Mesendoderm (in vitro differentiated cells): ENCODE results near the gene BEND3. TPM values are rescaled to one million over a fixed set of nuclear protein-coding genes. Genes with fewer than 3 reads are reported as not detected.
"Not testable (repeated sequence)": the region's sequence is repeated elsewhere in the genome, so short reads cannot be mapped to it uniquely, and the experiment has no call there.

Experiments
- DNase-seq: peaks from one replicate; pipeline ENCODE4 v3.0.0; 2013
- H2AK5ac ChIP-seq: 2 replicates; pipeline ENCODE4 v1.6.1; 2013; ENCODE audit warnings: low read length, inconsistent platforms
- H2BK120ac ChIP-seq: 2 replicates; pipeline ENCODE4 v1.6.1; 2013; ENCODE audit warnings: low read depth, mild to moderate bottlenecking, low read length, moderate library complexity, mixed read lengths
- H2BK15ac ChIP-seq: replicated peaks from 2 replicates; pipeline ENCODE4 v1.6.1; 2013; ENCODE audit warnings: low read depth, mild to moderate bottlenecking, moderate library complexity
- H2BK5ac ChIP-seq: 2 replicates; pipeline ENCODE4 v1.6.1; 2013; ENCODE audit warnings: low read length, inconsistent platforms
- H3K18ac ChIP-seq: 2 replicates; pipeline ENCODE4 v1.6.1; 2013; ENCODE audit warnings: mild to moderate bottlenecking, low read length, mixed read lengths
- H3K23ac ChIP-seq: one replicate; pipeline ENCODE4 v1.6.1; 2013; ENCODE audit warnings: low read length
- H3K27ac ChIP-seq: 2 replicates; pipeline ENCODE4 v1.5.1; 2013; ENCODE audit warnings: low read depth, mild to moderate bottlenecking, inconsistent platforms, low read length, moderate library complexity
- H3K27me3 ChIP-seq: 2 replicates; pipeline ENCODE4 v1.6.1; 2013; ENCODE audit warnings: low read length, control low read depth, mild to moderate bottlenecking, inconsistent platforms; ENCODE audit not compliant: insufficient read depth, poor library complexity
- H3K36me3 ChIP-seq: 2 replicates; pipeline ENCODE4 v1.6.1; 2013; ENCODE audit warnings: low read length, inconsistent platforms; ENCODE audit not compliant: control insufficient read depth, insufficient read depth
- H3K4ac ChIP-seq: one replicate; pipeline ENCODE4 v1.6.1; 2013; ENCODE audit warnings: low read depth, mild to moderate bottlenecking, low read length, moderate library complexity
- H3K4me1 ChIP-seq: 2 replicates; pipeline ENCODE4 v1.6.1; 2013; ENCODE audit warnings: low read depth, low read length, inconsistent platforms; ENCODE audit not compliant: control insufficient read depth
- H3K4me2 ChIP-seq: 2 replicates; pipeline ENCODE4 v1.6.1; 2013; ENCODE audit warnings: low read length
- H3K4me3 ChIP-seq: 2 replicates; pipeline ENCODE4 v1.5.1; 2013; ENCODE audit warnings: mild to moderate bottlenecking, low read length
- H3K56ac ChIP-seq: one replicate; pipeline ENCODE4 v1.6.1; 2013; ENCODE audit warnings: low read length
- H3K79me1 ChIP-seq: 2 replicates; pipeline ENCODE4 v1.6.1; 2013; ENCODE audit warnings: low read length, inconsistent platforms
- H3K79me2 ChIP-seq: 2 replicates; pipeline ENCODE4 v1.6.1; 2013; ENCODE audit warnings: mild to moderate bottlenecking, low read length; ENCODE audit not compliant: control insufficient read depth, insufficient read depth
- H3K9ac ChIP-seq: 2 replicates; pipeline ENCODE4 v1.6.1; 2013; ENCODE audit warnings: low read length, inconsistent platforms
- H4K5ac ChIP-seq: one replicate; pipeline ENCODE4 v1.6.1; 2013; ENCODE audit warnings: low read length
- H4K8ac ChIP-seq: one replicate; pipeline ENCODE4 v1.6.1; 2013; ENCODE audit warnings: low read depth, mild to moderate bottlenecking, control low read depth, low read length, moderate library complexity
- WGBS: extraction: QIAGEN DNeasy Blood & Tissue Kit; methylation state at CpG from one replicate; pipeline ENCODE4 v1.1.7; 2013; ENCODE audit warnings: low lambda C conversion rate, missing lambda C conversion rate; ENCODE audit not compliant: insufficient coverage; ENCODE audit errors: extremely low coverage; 5-methylcytosine and 5-hydroxymethylcytosine counted together
- small RNA-seq: library from polyadenylated mRNA; stranded (forward); fragments of <200 nt; extraction: miRNeasy Mini kit (QIAGEN cat#:217004); gene quantifications from one replicate; pipeline ENCODE3, GENCODE V24; 2013; ENCODE audit not compliant: insufficient read depth

The BEND3 gene

GRCh38 chr6:107021446-107022185, 93.7 kb downstream of the BEND3 start:
- Histone ChIP-seq H4K5ac (no peak overlapping the region), H3K27me3 (no peaks in the 10 kb centered on the region), H3K18ac (no peak overlapping the region)

GRCh38 chr6:107020239-107020638, 95.1 kb downstream of the BEND3 start:
- DNase-seq: no peak
- Histone ChIP-seq H2BK15ac (no peak overlapping the region), H2BK120ac (no peak overlapping the region), H3K18ac (no peak overlapping the region), H3K36me3 (no peaks in the 10 kb centered on the region), H3K27ac (no peak overlapping the region), H3K4me2 (no peak overlapping the region), H3K4me3 (no peak overlapping the region), H4K8ac (no peak overlapping the region), H2AK5ac (no peak overlapping the region), H3K9ac (no peak overlapping the region), H2BK5ac (no peak overlapping the region), H3K23ac (no peak overlapping the region), H3K79me2 (no peaks in the 10 kb centered on the region), H3K4me1 (no peaks in the 10 kb centered on the region), H3K27me3 (no peaks in the 10 kb centered on the region), H3K79me1 (no peaks in the 10 kb centered on the region), H3K4ac (no peak overlapping the region), H4K5ac (no peak overlapping the region), H3K56ac (no peak overlapping the region)
- WGBS: no CpG with 5 or more reads among the region's 4 CpGs

More at GRCh38 chr6:107021446-107022185, 93.7 kb downstream of the BEND3 start:
- no peak overlapping the region for H2BK120ac ChIP-seq
- no CpG with 5 or more reads among the region's 1 CpG for WGBS
- no peaks in the 10 kb centered on the region for H3K36me3 ChIP-seq
- H3K4me2 ChIP-seq: no peak overlapping the region
- DNase-seq: no peak
- no peak overlapping the region for H3K9ac ChIP-seq
- H4K8ac ChIP-seq: no peak overlapping the region
- no peak overlapping the region for H2BK5ac ChIP-seq
- no peak overlapping the region for H2BK15ac ChIP-seq
- no peak overlapping the region for H3K4me3 ChIP-seq
- no peaks in the 10 kb centered on the region for H3K4me1 ChIP-seq
- H3K79me1 ChIP-seq: no peaks in the 10 kb centered on the region
- no peak overlapping the region for H3K23ac ChIP-seq
- no peak overlapping the region for H3K4ac ChIP-seq
- no peaks in the 10 kb centered on the region for H3K79me2 ChIP-seq
- H3K27ac ChIP-seq: no peak overlapping the region
- no peak overlapping the region for H3K56ac ChIP-seq
- no peak overlapping the region for H2AK5ac ChIP-seq

GRCh38 chr6:107019628-107020027, 95.7 kb downstream of the BEND3 start:
- H3K27me3 ChIP-seq, H3K27ac ChIP-seq: not testable (repeated sequence)

GRCh38 chr6:107019047-107019446, 96.3 kb downstream of the BEND3 start:
- no peak overlapping the region for H4K5ac ChIP-seq
- H3K79me2 ChIP-seq: no peaks in the 10 kb centered on the region
- H3K56ac ChIP-seq: no peak overlapping the region

More at GRCh38 chr6:107019628-107020027, 95.7 kb downstream of the BEND3 start:
- not testable (repeated sequence) for H3K4me1 ChIP-seq, H3K79me2 ChIP-seq, H3K18ac ChIP-seq, H3K79me1 ChIP-seq, H3K9ac ChIP-seq, H3K4ac ChIP-seq, H4K5ac ChIP-seq, H3K56ac ChIP-seq, H3K4me2 ChIP-seq, H4K8ac ChIP-seq, H3K4me3 ChIP-seq, H2BK15ac ChIP-seq, H3K36me3 ChIP-seq, H2BK120ac ChIP-seq, H2AK5ac ChIP-seq, DNase-seq, H2BK5ac ChIP-seq, H3K23ac ChIP-seq
- WGBS: no CpG with 5 or more reads among the region's 8 CpGs

More at GRCh38 chr6:107019047-107019446, 96.3 kb downstream of the BEND3 start:
- H3K9ac ChIP-seq: no peak overlapping the region
- no peak overlapping the region for H2BK5ac ChIP-seq
- no peak overlapping the region for H2BK120ac ChIP-seq
- H3K23ac ChIP-seq: no peak overlapping the region
- H3K4me3 ChIP-seq: no peak overlapping the region
- H2BK15ac ChIP-seq: no peak overlapping the region
- no peak overlapping the region for H3K4me2 ChIP-seq
- H3K27me3 ChIP-seq: no peaks in the 10 kb centered on the region
- H3K27ac ChIP-seq: no peak overlapping the region
- DNase-seq: no peak
- no peak overlapping the region for H2AK5ac ChIP-seq
- H3K4me1 ChIP-seq: no peaks in the 10 kb centered on the region
- no CpG with 5 or more reads among the region's 5 CpGs for WGBS
- H4K8ac ChIP-seq: no peak overlapping the region
- no peak overlapping the region for H3K18ac ChIP-seq
- H3K4ac ChIP-seq: no peak overlapping the region
- H3K79me1 ChIP-seq: no peaks in the 10 kb centered on the region
- H3K36me3 ChIP-seq: no peaks in the 10 kb centered on the region

Small RNAs within 50 kb of the gene (small RNA-seq; reads per million reads assigned to genes)
- not detected for gene RNU6-1299P
